Activated CD4-positive, alpha-beta T cell treated with anti-CD3 and anti-CD28 coated beads, Interleukin-2, amount 10 ng/mL, durations not matched to agents 7 days and 5 days (primary cell): Measurements from ENCODE around the gene SIGLEC5. TPM values are rescaled to one million over a fixed set of nuclear protein-coding genes. Genes with fewer than 3 reads are reported as not detected.
"Not testable (repeated sequence)": the region's sequence is repeated elsewhere in the genome, so short reads cannot be mapped to it uniquely, and the experiment has no call there.

ENCODE experiments used
- CTCF ChIA-PET: fragments of 350-600 bp; sonication (Branson Sonifier 250); formaldehyde crosslinking; loops from one replicate; lab custom pipeline; 2021; ENCODE audit warnings: antibody characterized with exemption; lab: Charles Lee
- POLR2A ChIA-PET: fragments of 350-600 bp; sonication (Branson Sonifier 250); formaldehyde crosslinking; loops from one replicate; lab custom pipeline; 2021; ENCODE audit warnings: antibody characterized with exemption; lab: Charles Lee
- DNase-seq: peaks from one replicate; pipeline ENCODE4 v3.0.0-alpha.2; 2020
- H3K27ac Mint-ChIP-seq: one replicate; pipeline ENCODE4 v1.8.0; 2021; ENCODE audit warnings: mild to moderate bottlenecking, moderate library complexity, mixed read lengths
- H3K27me3 Mint-ChIP-seq: one replicate; pipeline ENCODE4 v1.8.0; 2021; ENCODE audit warnings: mixed read lengths
- H3K36me3 Mint-ChIP-seq: one replicate; pipeline ENCODE4 v1.8.0; 2021; ENCODE audit warnings: low read depth, mixed read lengths
- H3K4me1 Mint-ChIP-seq: one replicate; pipeline ENCODE4 v1.8.0; 2021; ENCODE audit warnings: mixed read lengths
- H3K4me3 Mint-ChIP-seq: one replicate; pipeline ENCODE4 v1.8.0; 2021; ENCODE audit warnings: mild to moderate bottlenecking, moderate library complexity, mixed read lengths
- H3K9me3 Mint-ChIP-seq: one replicate; pipeline ENCODE4 v1.8.0; 2021; ENCODE audit warnings: mixed read lengths
- total RNA-seq, 2 experiments: library from RNA; stranded (reverse); gene quantifications; one replicate each; pipeline ENCODE4 v1.2.3, GENCODE V29; 2021

The SIGLEC5 gene
- total RNA-seq, 2 experiments from 2014 or later = not detected

DNA sequence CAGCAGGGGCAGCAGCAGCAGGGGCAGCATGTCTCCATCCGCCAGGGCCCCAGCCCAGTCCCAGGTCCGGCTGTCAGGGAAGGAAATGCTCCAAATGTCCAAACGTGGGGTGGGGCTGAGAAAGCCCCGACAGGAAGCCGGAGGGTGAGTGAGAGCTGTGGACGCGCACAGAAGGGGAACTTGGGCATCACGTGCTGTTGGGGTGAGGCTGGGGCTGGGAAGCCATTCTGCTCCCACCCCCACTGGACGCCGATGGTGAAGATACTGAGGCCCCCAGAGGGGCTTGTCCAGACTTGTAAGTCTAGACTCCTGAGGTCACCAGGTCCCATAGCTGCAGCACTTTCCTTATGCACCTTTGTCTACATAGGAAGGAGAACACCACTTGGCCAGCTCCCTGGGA is 16.5 kb upstream of the SIGLEC5 start, which contains the start of gene SIGLEC14:
SIGLEC14 (minus strand) TSS at position 96 of the 400 bp plus-strand sequence; CDS start at position 30, 66 bp downstream.
- CTCF ChIA-PET, H3K4me3 Mint-ChIP-seq, H3K9me3 Mint-ChIP-seq, H3K4me1 Mint-ChIP-seq, DNase-seq, H3K27me3 Mint-ChIP-seq, H3K36me3 Mint-ChIP-seq, POLR2A ChIA-PET, H3K27ac Mint-ChIP-seq: not testable (repeated sequence)

DNA sequence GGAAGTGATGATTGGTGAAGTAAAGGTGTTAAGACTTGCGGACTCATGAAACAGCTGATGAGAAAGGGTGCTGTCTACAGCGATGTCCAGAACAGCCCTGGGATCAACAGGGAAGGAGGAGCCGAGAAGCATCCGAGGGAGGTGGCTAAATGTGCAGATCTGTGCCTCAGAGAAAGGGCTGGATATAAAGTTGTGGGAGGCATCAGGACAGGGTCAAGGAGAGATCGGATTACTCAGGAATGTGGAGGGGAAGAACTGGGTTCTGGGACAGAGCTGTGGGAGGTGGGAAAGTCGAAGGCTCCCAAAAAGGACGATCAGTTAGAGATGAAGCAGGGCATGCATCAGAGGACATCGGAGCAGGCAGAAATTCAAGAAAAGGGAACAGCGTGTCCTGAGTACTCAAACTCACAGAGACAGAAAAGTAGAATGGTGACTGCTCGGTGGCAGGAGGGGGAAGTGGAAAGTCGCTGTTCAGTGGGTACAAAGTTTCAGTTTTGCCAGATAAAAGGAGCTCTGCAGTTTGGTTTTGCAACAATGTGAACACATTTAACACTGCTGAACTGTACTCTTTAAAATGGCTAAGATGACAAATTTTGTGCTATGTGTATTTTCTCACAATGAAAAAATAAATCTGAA is 14.6 kb upstream of the SIGLEC5 start:
- no peak overlapping the region for H3K27ac Mint-ChIP-seq
- no peaks in the 10 kb centered on the region for H3K9me3 Mint-ChIP-seq
- H3K4me1 Mint-ChIP-seq = peaks cover 3% of the 10 kb centered on the region
- H3K36me3 Mint-ChIP-seq = no peaks in the 10 kb centered on the region
- no peak for DNase-seq
- POLR2A ChIA-PET = no interaction called here
- peaks cover 22% of the 10 kb centered on the region for H3K27me3 Mint-ChIP-seq
- H3K4me3 Mint-ChIP-seq = no peak overlapping the region
- CTCF ChIA-PET = interaction anchor here (0.8 kb wide), 1 partner anchor 12 kb away, joined by 3 read pairs; no protein-coding TSS in a partner anchor

DNA sequence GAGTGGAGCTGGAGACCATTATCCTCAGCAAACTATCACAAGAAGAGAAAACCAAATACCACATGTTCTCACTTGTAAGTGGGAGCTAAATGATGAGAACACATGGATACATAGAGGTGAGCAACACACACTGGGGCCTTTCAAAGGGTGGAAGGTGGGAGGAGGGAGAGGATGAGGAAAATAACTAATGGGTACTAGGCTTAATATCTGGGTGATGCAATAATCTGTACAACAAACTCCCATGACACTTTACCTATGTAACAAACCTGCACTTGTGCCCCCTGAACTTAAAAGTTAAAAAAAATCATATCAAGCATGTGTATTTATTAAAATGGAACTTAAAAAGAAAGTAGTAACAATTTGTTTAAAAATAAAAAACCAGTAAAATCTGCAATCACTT is 11.4 kb upstream of the SIGLEC5 start:
- H3K36me3 Mint-ChIP-seq = no peaks in the 10 kb centered on the region
- peaks cover 3% of the 10 kb centered on the region for H3K4me1 Mint-ChIP-seq
- H3K27me3 Mint-ChIP-seq = peaks cover 32% of the 10 kb centered on the region
- peaks cover 5% of the 10 kb centered on the region for H3K9me3 Mint-ChIP-seq
- no peak overlapping the region for H3K27ac Mint-ChIP-seq
- POLR2A ChIA-PET = no interaction called here
- no peak overlapping the region for H3K4me3 Mint-ChIP-seq
- DNase-seq = no peak
- CTCF ChIA-PET = interaction anchor here (0.6 to 1.1 kb wide), 2 partner anchors 90 to 169 kb away, joined by 3 to 4 read pairs; no protein-coding TSS in a partner anchor

DNA sequence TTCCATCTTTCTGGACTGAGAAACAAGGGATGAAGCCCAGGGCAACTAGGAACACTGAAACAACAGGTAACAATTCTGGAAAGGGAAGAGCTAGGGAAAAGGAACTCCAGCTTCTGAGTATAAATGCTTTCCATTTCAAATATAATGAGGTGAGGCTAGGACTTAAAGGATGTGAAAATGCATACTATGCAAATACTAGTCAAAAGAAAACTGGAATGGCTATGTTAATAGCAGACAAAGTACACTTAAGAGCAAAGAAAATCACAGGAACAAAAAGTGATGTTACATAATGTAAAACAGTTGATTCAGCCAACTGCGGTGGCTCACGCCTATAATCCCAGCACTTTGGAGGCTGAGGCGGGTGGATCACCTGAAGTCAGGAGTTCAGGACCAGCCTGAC is 10.2 kb upstream of the SIGLEC5 start:
- H3K27me3 Mint-ChIP-seq = peaks cover 32% of the 10 kb centered on the region
- DNase-seq = no peak
- H3K27ac Mint-ChIP-seq = no peak overlapping the region
- CTCF ChIA-PET = no interaction called here
- H3K4me1 Mint-ChIP-seq = peaks cover 3% of the 10 kb centered on the region
- no peaks in the 10 kb centered on the region for H3K36me3 Mint-ChIP-seq
- POLR2A ChIA-PET = no interaction called here
- H3K9me3 Mint-ChIP-seq = peaks cover 5% of the 10 kb centered on the region
- H3K4me3 Mint-ChIP-seq = no peak overlapping the region

DNA sequence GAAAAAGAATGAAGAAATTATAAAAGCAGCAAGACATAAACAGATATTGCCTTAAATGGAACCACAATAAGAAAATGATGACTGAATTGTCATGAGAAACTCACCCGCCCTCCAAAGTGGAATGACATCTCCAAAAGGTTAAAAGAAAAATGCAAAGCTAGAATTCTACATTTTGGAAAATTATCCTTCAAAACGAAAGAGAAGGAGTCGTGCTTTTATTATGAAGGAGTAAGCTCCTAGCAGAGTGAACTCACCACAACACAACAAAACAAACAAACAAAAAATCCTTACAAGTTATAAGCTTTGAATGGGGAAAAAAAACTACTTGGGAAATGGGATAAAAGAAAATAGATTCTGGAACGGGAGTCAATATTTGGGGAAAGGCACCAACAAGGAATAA is 9.7 kb upstream of the SIGLEC5 start:
- ChIA-PET CTCF (no interaction called here), POLR2A (no interaction called here)
- Mint-ChIP-seq H3K4me1 (peaks cover 3% of the 10 kb centered on the region), H3K27ac (no peak overlapping the region), H3K36me3 (no peaks in the 10 kb centered on the region), H3K9me3 (peaks cover 5% of the 10 kb centered on the region), H3K27me3 (peaks cover 29% of the 10 kb centered on the region), H3K4me3 (no peak overlapping the region)
- no peak for DNase-seq

DNA sequence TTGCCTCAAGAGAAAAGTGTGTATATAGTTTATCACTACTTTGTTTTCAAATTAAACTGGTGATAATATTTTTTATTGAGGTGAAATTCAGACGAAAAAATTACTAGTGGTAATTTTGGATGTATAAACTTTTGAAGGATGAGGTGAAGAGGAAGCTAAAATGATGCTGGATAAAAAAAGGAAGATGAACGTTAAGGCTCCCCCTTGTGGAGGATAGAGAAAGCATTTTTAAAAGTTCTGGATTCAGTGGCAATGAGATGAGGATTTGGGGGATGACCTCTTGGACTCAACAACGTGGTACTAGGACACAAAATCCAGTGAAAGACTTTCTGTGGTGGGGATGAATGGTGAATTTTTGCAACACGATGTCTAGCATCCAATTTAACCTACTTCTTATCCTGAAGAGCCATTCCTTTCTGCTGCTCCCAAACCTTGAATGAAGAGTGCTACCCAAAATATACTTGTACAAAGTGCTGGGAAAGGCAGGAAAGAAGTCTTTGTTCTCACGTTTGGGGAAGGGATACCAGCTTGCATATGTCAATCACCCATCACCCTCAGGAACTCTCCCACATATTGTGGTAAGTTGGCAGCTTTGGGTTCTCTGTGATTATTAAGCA is 7.3 kb upstream of the SIGLEC5 start:
- ChIA-PET POLR2A (no interaction called here), CTCF (interaction anchor here (1.0 kb wide), 1 partner anchor 104 kb away, joined by 4 read pairs; no protein-coding TSS in a partner anchor)
- peaks cover 29% of the 10 kb centered on the region for H3K27me3 Mint-ChIP-seq
- H3K27ac Mint-ChIP-seq = no peak overlapping the region
- H3K4me3 Mint-ChIP-seq = no peak overlapping the region
- DNase-seq = no peak
- no peaks in the 10 kb centered on the region for H3K36me3 Mint-ChIP-seq
- H3K4me1 Mint-ChIP-seq = no peaks in the 10 kb centered on the region
- H3K9me3 Mint-ChIP-seq = peaks cover 5% of the 10 kb centered on the region

DNA sequence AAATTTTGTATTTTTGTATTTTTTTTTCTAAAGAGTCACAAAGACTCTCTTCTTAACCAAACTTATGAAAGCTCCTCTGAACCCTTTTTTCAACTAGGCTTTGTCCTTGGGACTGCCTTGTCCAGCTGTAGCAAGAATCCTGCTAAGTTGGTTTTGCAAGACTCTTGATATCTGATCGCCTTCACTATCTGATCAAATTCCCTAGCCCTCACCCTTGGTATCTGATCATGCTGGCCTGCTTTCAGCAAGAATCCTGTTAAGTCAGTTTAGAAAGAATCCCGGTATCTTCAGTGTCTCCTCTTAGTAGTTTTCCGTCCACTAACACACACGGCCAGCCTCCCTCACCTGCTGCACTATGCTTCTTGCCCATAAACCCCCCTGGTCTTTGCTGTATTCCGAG is 1.9 kb upstream of the SIGLEC5 start:
- Mint-ChIP-seq H3K9me3 (peaks cover 2% of the 10 kb centered on the region), H3K4me3 (no peak overlapping the region), H3K36me3 (no peaks in the 10 kb centered on the region), H3K4me1 (no peaks in the 10 kb centered on the region), H3K27ac (no peak overlapping the region), H3K27me3 (peaks cover 3% of the 10 kb centered on the region)
- DNase-seq = no peak
- CTCF ChIA-PET = no interaction called here
- POLR2A ChIA-PET = no interaction called here

DNA sequence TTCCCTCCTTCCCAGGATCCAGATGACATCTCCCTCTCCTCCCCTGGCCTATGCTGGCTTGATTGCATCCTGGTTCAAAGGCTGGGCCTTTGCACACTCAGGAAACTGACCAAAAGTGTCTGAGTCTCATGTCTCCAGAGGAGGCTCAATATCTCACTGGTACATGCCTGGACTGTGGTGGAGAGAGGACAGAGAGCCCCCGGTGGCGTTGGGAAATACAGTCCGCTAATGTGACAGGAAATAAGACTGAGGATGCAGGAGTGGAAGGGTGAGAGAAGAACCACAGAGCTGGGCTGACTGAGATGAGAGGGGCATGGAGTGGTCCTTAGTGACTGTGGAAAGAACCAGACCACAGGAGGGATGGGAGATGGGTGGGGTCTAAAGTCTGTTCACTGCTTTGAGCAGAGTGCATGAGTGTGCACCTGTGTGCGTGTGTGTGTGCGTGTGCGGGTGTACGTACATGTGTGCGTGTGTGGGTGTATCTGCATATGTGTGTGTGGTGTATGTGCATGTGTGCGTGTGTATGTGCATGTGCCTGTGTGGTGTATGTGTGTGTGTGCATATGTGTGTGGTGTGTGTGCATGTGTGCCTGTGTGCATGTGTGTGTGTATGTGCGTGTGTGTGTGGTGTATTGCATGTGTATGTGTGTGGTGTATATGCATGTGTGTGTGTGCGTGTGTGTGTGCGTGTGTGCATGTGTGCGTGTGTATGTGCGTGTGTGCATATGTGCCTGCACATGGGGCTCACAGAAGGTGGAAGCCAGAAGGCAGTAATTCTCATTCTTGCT is 1.9 kb downstream of the SIGLEC5 start:
- Mint-ChIP-seq H3K27me3 (peaks cover 4% of the 10 kb centered on the region), H3K9me3 (no peaks in the 10 kb centered on the region), H3K36me3 (no peaks in the 10 kb centered on the region), H3K27ac (no peak overlapping the region), H3K4me1 (no peaks in the 10 kb centered on the region), H3K4me3 (no peak overlapping the region)
- CTCF ChIA-PET = no interaction called here
- POLR2A ChIA-PET = no interaction called here
- no peak for DNase-seq

DNA sequence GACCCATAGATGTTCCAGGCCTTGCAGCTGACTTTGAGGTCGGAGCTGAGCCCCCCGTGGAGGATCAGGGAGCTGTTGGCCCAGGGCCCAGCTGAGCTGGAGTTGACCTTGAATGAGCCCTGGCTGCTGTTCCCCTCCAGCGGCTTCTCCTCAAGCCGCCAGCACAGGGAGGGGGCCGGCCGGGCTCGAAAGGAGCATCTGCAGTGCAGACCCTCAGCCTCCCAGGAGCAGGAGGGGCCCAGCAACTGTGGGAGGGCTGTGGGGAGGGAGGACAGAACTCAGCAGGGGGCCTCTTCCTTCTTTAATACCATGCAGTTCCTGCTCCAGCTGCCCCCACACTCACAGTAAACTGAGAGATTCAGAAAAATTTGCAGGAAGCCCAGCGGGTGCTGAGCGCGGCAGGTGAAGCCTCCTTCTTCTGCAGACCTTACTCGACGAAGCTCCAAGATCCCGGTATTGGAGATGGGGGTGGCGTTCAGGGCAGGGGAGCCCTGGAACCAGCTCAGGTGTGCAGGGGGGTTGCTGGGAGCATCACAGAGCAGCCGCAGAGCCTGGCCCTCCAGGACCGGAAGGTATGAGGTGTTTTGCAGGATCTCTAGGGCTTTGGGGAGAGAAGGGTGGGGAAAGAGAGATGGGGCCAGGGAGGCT is 2.6 kb downstream of the SIGLEC5 start:
- no peaks in the 10 kb centered on the region for H3K36me3 Mint-ChIP-seq

DNA sequence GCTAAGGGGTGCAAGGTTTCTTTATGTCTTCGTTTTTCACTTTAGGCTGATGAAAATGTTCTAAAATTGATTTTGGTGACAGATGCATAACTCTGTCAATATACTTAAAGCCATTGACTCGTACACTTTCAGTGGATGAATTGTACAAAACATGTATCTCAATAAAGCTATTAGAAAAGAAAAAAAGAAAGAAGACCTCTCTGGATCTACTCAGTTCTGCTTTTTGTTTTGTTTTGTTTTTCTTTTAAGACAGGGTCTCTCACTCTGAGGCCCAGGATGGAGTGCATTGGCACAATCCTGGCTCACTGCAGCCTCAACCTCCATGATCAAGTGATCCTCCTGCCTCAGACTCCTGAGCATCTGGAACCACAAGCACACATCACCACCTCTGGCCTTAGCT is 3.5 kb downstream of the SIGLEC5 start:
- Mint-ChIP-seq H3K9me3 (no peaks in the 10 kb centered on the region), H3K36me3 (no peaks in the 10 kb centered on the region), H3K4me3 (no peak overlapping the region), H3K27me3 (peaks cover 11% of the 10 kb centered on the region), H3K4me1 (no peaks in the 10 kb centered on the region), H3K27ac (no peak overlapping the region)
- ChIA-PET POLR2A (no interaction called here), CTCF (no interaction called here)
- DNase-seq = no peak

More for the DNA sequence above, 2.6 kb downstream of the SIGLEC5 start:
- Mint-ChIP-seq H3K27ac (no peak overlapping the region), H3K27me3 (peaks cover 9% of the 10 kb centered on the region), H3K4me1 (no peaks in the 10 kb centered on the region), H3K9me3 (no peaks in the 10 kb centered on the region), H3K4me3 (no peak overlapping the region)
- ChIA-PET POLR2A (no interaction called here), CTCF (no interaction called here)
- no peak for DNase-seq

DNA sequence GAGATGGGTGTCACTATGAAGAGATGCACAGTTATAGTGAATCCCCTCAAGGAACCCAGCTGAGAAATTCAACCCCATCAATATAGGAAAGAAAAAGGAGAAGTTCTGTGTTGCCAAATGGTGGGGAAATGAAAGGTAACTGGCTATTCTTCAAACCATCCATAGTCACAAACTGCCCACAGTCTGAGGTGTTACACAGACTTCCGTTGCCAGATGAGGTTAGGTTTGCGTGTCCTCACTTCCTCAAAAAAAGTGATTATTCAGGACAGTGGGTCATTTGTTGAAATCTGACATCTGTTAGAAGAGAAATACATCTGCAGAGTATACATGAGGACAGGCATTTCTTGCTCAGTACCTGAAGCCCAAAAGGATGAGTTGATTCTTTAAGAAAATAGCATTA is 9.0 kb downstream of the SIGLEC5 start:
- no peak for DNase-seq
- H3K27ac Mint-ChIP-seq = no peak overlapping the region
- H3K36me3 Mint-ChIP-seq = no peaks in the 10 kb centered on the region
- H3K9me3 Mint-ChIP-seq = no peaks in the 10 kb centered on the region
- POLR2A ChIA-PET = no interaction called here
- H3K27me3 Mint-ChIP-seq = peaks cover 27% of the 10 kb centered on the region
- CTCF ChIA-PET = no interaction called here
- peaks cover 5% of the 10 kb centered on the region for H3K4me1 Mint-ChIP-seq
- no peak overlapping the region for H3K4me3 Mint-ChIP-seq

DNA sequence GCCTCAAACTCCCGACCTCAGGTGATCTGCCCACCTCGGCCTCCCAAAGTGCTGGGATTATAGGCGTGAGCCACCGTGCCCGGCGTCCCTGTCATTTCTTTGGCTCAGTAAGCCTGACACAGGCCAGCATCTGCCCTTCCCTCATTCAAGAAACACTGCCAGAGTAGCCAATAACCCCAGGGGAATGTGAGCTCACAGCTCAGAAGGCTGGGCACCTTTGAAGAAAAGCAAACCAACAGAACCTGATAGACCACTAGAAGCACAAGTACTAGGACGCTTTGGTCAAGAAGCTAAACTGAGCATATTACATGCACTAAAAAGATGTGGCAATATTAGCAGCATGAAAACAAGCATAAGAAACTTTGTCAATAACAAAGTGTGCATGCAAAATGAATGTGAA is 14.2 kb downstream of the SIGLEC5 start:
- no peaks in the 10 kb centered on the region for H3K36me3 Mint-ChIP-seq
- H3K4me1 Mint-ChIP-seq = peaks cover 2% of the 10 kb centered on the region
- CTCF ChIA-PET = interaction anchor here (0.6 kb wide), 1 partner anchor 215 kb away, joined by 3 read pairs; no protein-coding TSS in a partner anchor
- POLR2A ChIA-PET = no interaction called here
- no peak overlapping the region for H3K27ac Mint-ChIP-seq
- no peak for DNase-seq
- peaks cover 17% of the 10 kb centered on the region for H3K27me3 Mint-ChIP-seq
- no peak overlapping the region for H3K4me3 Mint-ChIP-seq
- H3K9me3 Mint-ChIP-seq = peaks cover 7% of the 10 kb centered on the region
